Common myeloid progenitor, CD34-positive (primary cell): ENCODE data around the gene TPSG1.
"Not testable (repeated sequence)": the region's sequence is repeated elsewhere in the genome, so short reads cannot be mapped to it uniquely, and the experiment has no call there.

Experiments
- CTCF ChIA-PET: fragments of 350-600 bp; sonication (Branson Sonifier 250); formaldehyde crosslinking; loops from one replicate; lab custom pipeline; 2021; ENCODE audit warnings: antibody characterized with exemption; lab: Charles Lee
- POLR2A ChIA-PET: fragments of 350-600 bp; sonication (Branson Sonifier 250); formaldehyde crosslinking; loops from one replicate; lab custom pipeline; 2021; ENCODE audit warnings: antibody characterized with exemption; lab: Charles Lee
- DNase-seq, 3 donors: peaks; one replicate each; pipeline versions ENCODE4 v3.0.0 to v3.0.0-alpha.2; 2013
- H3K27ac ChIP-seq, 2 experiments: 1 replicate in 1 of 2; 2 replicates in 1 of 2; pipeline ENCODE4 v1.7.0; 2013; ENCODE audit warnings: inconsistent platforms in 2 of 2, low read length in 2 of 2, mild to moderate bottlenecking in 2 of 2, low read depth in 1 of 2, moderate library complexity in 1 of 2; ENCODE audit not compliant: severe bottlenecking in 2 of 2, insufficient read depth in 1 of 2, poor library complexity in 1 of 2
- H3K27me3 ChIP-seq, 5 experiments: replicated peaks in 2 of 5; 1 replicate in 3 of 5; 2 replicates in 2 of 5; pipeline versions ENCODE4 v1.6.1 to v1.7.0; 2013; ENCODE audit warnings: low read length in 4 of 5, mild to moderate bottlenecking in 2 of 5, moderate library complexity in 2 of 5, inconsistent platforms in 1 of 5; ENCODE audit not compliant: insufficient read depth in 5 of 5, control insufficient read depth in 4 of 5
- H3K36me3 ChIP-seq, 4 experiments: 1 replicate in 2 of 4; 2 replicates in 2 of 4; pipeline versions ENCODE4 v1.6.1 to v1.7.0; 2013; ENCODE audit warnings: low read length in 3 of 4, control low read depth in 1 of 4, mild to moderate bottlenecking in 1 of 4; ENCODE audit not compliant: control insufficient read depth in 4 of 4, insufficient read depth in 4 of 4
- H3K4me1 ChIP-seq, 4 experiments: 1 replicate in 3 of 4; 2 replicates in 1 of 4; pipeline versions ENCODE4 v1.6.1 to v1.7.1; 2013; ENCODE audit warnings: low read length in 3 of 4, mild to moderate bottlenecking in 3 of 4, control low read depth in 1 of 4, inconsistent platforms in 1 of 4, moderate library complexity in 1 of 4; ENCODE audit not compliant: control insufficient read depth in 4 of 4, insufficient read depth in 4 of 4; ENCODE audit errors: control extremely low read depth in 1 of 4
- H3K4me3 ChIP-seq, 7 experiments: 1 replicate in 4 of 7; 2 replicates in 3 of 7; pipeline versions ENCODE4 v1.5.1 to v1.7.0; 2013; ENCODE audit warnings: mild to moderate bottlenecking in 7 of 7, low read length in 6 of 7, moderate library complexity in 6 of 7, inconsistent platforms in 2 of 7, low read depth in 2 of 7, control low read depth in 1 of 7; ENCODE audit not compliant: insufficient read depth in 4 of 7, control insufficient read depth in 1 of 7; ENCODE audit errors: extremely low read depth in 1 of 7
- H3K9me3 ChIP-seq, 5 experiments: 1 replicate in 4 of 5; 2 replicates in 1 of 5; pipeline versions ENCODE4 v1.6.1 to v1.7.1; 2013; ENCODE audit warnings: low read length in 4 of 5, mild to moderate bottlenecking in 2 of 5, inconsistent platforms in 1 of 5, low read depth in 1 of 5, moderate library complexity in 1 of 5; ENCODE audit not compliant: control insufficient read depth in 4 of 5, insufficient read depth in 2 of 5; ENCODE audit errors: control extremely low read depth in 1 of 5
- WGBS: methylation state at CpG from one replicate; pipeline ENCODE4 v1.1.5; 2013; ENCODE audit not compliant: insufficient coverage; 5-methylcytosine and 5-hydroxymethylcytosine counted together

The TPSG1 gene

GRCh38 chr16:1256874-1257322 lies 31.8 kb upstream of the TPSG1 start:
- Histone ChIP-seq H3K9me3 (no peaks in the 10 kb centered on the region), H3K4me1 (peaks cover 0 to 14% (median 2%) of the 10 kb centered on the region in 4 experiments), H3K4me3 (no peak overlapping the region), H3K27ac (no peak overlapping the region), H3K27me3 (peaks cover 0 to 38% (median 14%) of the 10 kb centered on the region in 5 experiments), H3K36me3 (no peaks in the 10 kb centered on the region)
- ChIA-PET POLR2A (no interaction called here), CTCF (no interaction called here)
- WGBS, result 97% methylated on average over 22 of the region's 22 CpGs
- DNase-seq, result no peak

GRCh38 chr16:1256296-1256873 lies 31.3 kb upstream of the TPSG1 start:
- CTCF ChIA-PET, POLR2A ChIA-PET, DNase-seq, H3K27ac ChIP-seq, H3K36me3 ChIP-seq, H3K4me3 ChIP-seq, H3K9me3 ChIP-seq: not testable (repeated sequence)
- peaks cover 0 to 33% (median 14%) of the 10 kb centered on the region in 5 experiments for H3K27me3 ChIP-seq
- 98% methylated on average over 9 of the region's 23 CpGs for WGBS
- peaks cover 0 to 14% (median 2%) of the 10 kb centered on the region in 4 experiments for H3K4me1 ChIP-seq

GRCh38 chr16:1255276-1256122 lies 30.4 kb upstream of the TPSG1 start, which contains the start of gene TPSD1:
TSS of gene TPSD1 (plus strand) at chr16:1256069. CDS start at chr16:1256281, 212 bp downstream.
- H3K36me3 ChIP-seq, POLR2A ChIA-PET, H3K9me3 ChIP-seq, H3K27ac ChIP-seq, H3K4me3 ChIP-seq, CTCF ChIA-PET: not testable (repeated sequence)
- Histone ChIP-seq H3K27me3 (peaks cover 0 to 24% (median 8%) of the 10 kb centered on the region in 5 experiments), H3K4me1 (peaks cover 0 to 14% (median 2%) of the 10 kb centered on the region in 4 experiments)
- WGBS, result 84% methylated on average over 13 of the region's 26 CpGs
- DNase-seq, result peak in 2 of 3 donors; percentile 42 to 51

GRCh38 chr16:1254821-1255220 lies 29.8 kb upstream of the TPSG1 start:
- Histone ChIP-seq H3K4me1 (peaks cover 0 to 14% (median 2%) of the 10 kb centered on the region in 4 experiments), H3K27me3 (peaks cover 0 to 18% (median 4%) of the 10 kb centered on the region in 5 experiments)
- DNase-seq, H3K27ac ChIP-seq, CTCF ChIA-PET, H3K9me3 ChIP-seq, H3K36me3 ChIP-seq, H3K4me3 ChIP-seq, POLR2A ChIA-PET: not testable (repeated sequence)
- 96% methylated on average over 3 of the region's 3 CpGs for WGBS

GRCh38 chr16:1253701-1254364 lies 28.8 kb upstream of the TPSG1 start:
- no CpG with 5 or more reads among the region's 47 CpGs for WGBS
- CTCF ChIA-PET, result interaction anchor here (0.7 kb wide), 1 partner anchor 478 kb away, joined by 3 read pairs; no protein-coding TSS in a partner anchor
- DNase-seq, result not testable (repeated sequence)

GRCh38 chr16:1249031-1249755 lies 24.1 kb upstream of the TPSG1 start:
- DNase-seq, CTCF ChIA-PET, H3K9me3 ChIP-seq, H3K4me3 ChIP-seq, H3K27ac ChIP-seq, H3K27me3 ChIP-seq, H3K36me3 ChIP-seq, POLR2A ChIA-PET: not testable (repeated sequence)
- WGBS, result no CpG with 5 or more reads among the region's 43 CpGs
- H3K4me1 ChIP-seq, result peaks cover 0 to 32% (median 14%) of the 10 kb centered on the region in 4 experiments

More at GRCh38 chr16:1253701-1254364, 28.8 kb upstream of the TPSG1 start:
- H3K27ac ChIP-seq, H3K27me3 ChIP-seq, H3K9me3 ChIP-seq, H3K4me3 ChIP-seq, H3K36me3 ChIP-seq, H3K4me1 ChIP-seq, POLR2A ChIA-PET: not testable (repeated sequence)
